Endodermal cell (in vitro differentiated cells): ENCODE results near the gene DYRK1A. TPM values are rescaled to one million over a fixed set of nuclear protein-coding genes. Genes with fewer than 3 reads are reported as not detected.

Source experiments
- DNase-seq: peaks from one replicate; pipeline ENCODE4 v3.0.0-alpha.2; 2017
- H3K27ac ChIP-seq: 2 replicates; pipeline ENCODE4 v1.5.1; 2013; ENCODE audit warnings: mild to moderate bottlenecking, low read depth, low read length, moderate library complexity
- H3K27me3 ChIP-seq: 2 replicates; pipeline ENCODE4 v1.6.1; 2013; ENCODE audit warnings: mild to moderate bottlenecking, low read length, moderate library complexity; ENCODE audit not compliant: insufficient read depth, control insufficient read depth, poor library complexity, severe bottlenecking
- H3K36me3 ChIP-seq: 2 replicates; pipeline ENCODE4 v1.7.0; 2013; ENCODE audit warnings: mild to moderate bottlenecking, low read length, moderate library complexity; ENCODE audit not compliant: control insufficient read depth, insufficient read depth
- H3K4me1 ChIP-seq: one replicate; pipeline ENCODE4 v1.7.0; 2013; ENCODE audit warnings: low read length; ENCODE audit not compliant: control insufficient read depth, insufficient read depth
- H3K4me3 ChIP-seq: 2 replicates; pipeline ENCODE4 v1.5.1; 2013; ENCODE audit warnings: mild to moderate bottlenecking, low read length, moderate library complexity
- H3K9ac ChIP-seq: 2 replicates; pipeline ENCODE4 v1.6.1; 2013; ENCODE audit warnings: mild to moderate bottlenecking, low read length, moderate library complexity; ENCODE audit not compliant: poor library complexity, severe bottlenecking; ENCODE audit errors: extremely low read depth
- H3K9me3 ChIP-seq: 2 replicates; pipeline ENCODE4 v1.6.1; 2013; ENCODE audit warnings: mild to moderate bottlenecking, low read length, moderate library complexity; ENCODE audit not compliant: control insufficient read depth
- H3K27ac Mint-ChIP-seq: 2 replicates; pipeline ENCODE4 v1.8.0; 2020; ENCODE audit warnings: mixed read lengths
- H3K27me3 Mint-ChIP-seq: 2 replicates; pipeline ENCODE4 v1.8.0; 2021; ENCODE audit warnings: mild to moderate bottlenecking, mixed read lengths; ENCODE audit not compliant: insufficient read depth
- H3K36me3 Mint-ChIP-seq: 2 replicates; pipeline ENCODE4 v1.8.0; 2020; ENCODE audit warnings: low read depth, mixed read lengths
- H3K4me1 Mint-ChIP-seq: 2 replicates; pipeline ENCODE4 v1.8.0; 2020; ENCODE audit warnings: mixed read lengths
- H3K4me3 Mint-ChIP-seq: 2 replicates; pipeline ENCODE4 v1.8.0; 2020; ENCODE audit warnings: mild to moderate bottlenecking, moderate library complexity, mixed read lengths
- H3K9me3 Mint-ChIP-seq: 2 replicates; pipeline ENCODE4 v1.8.0; 2020; ENCODE audit warnings: mild to moderate bottlenecking, mixed read lengths
- WGBS, 2 experiments: methylation state at CpG; one replicate each; pipeline versions ENCODE4 v1.1.5 to v1.1.7; 2013; ENCODE audit warnings: missing lambda C conversion rate in 2 of 2, mixed read lengths in 1 of 2; ENCODE audit not compliant: insufficient coverage in 1 of 2, insufficient read length in 1 of 2; 5-methylcytosine and 5-hydroxymethylcytosine counted together
- total RNA-seq, 2 donors: library from RNA; stranded (reverse); fragmentation: NEBNext Ultra II Directional in 1 of 2; extraction: Animal tissue kit (Norgen Biotek cat#: 25700) in 1 of 2; gene quantifications; 2 replicates in 1 of 2; 3 replicates in 1 of 2; pipeline ENCODE4 v1.2.1, GENCODE V29; 2021
- TF ChIP-seq, protein P1 (sequence below): fragments of 200-600 bp; sonication (generic); conservative IDR thresholded peaks from 2 replicates; pipeline ENCODE4 v1.5.0; 2021; ENCODE audit warnings: antibody characterized with exemption, mild to moderate bottlenecking

The DYRK1A gene
- total RNA-seq, 2 donors from 2014 or later = 73.9 to 75.2 TPM

DNA sequence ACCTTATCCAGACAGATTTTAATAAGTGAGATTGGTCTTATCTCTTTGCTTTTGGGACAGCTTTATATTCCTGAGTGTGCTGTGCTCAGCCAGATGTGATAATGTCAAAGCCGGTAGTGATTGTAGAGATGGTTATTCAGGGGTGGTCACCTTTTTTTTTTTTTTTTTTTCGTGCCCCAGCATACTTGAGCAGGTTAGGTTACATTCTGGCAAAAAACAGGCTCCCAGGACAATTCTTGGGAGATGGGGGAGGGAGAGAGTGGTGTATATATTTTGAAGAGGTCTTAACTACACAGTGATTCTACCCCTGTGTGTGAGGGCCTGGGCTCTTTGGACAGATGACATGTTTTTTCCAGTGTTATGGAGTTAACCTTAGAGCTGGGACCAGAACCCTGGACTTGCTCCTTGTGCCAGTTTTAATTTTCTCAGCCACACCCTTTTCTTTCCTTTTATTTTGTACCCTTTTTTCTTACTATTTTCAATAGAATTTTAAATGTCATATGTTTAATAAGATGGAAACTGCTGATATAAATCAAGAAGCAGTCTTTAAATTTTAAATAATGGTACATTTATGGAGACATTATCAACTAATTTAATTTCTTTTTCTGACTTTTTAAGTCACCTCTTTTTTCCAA, 88.4 kb downstream of the DYRK1A start:
- Histone ChIP-seq H3K9ac (no peak overlapping the region), H3K4me3 (no peak overlapping the region), H3K27ac (no peak overlapping the region), H3K4me1 (peaks cover 10% of the 10 kb centered on the region), H3K27me3 (no peaks in the 10 kb centered on the region), H3K9me3 (no peaks in the 10 kb centered on the region), H3K36me3 (peaks cover 6% of the 10 kb centered on the region)
- H3K27ac Mint-ChIP-seq = peak overlapping the region; percentile 60
- WGBS, 2 experiments = 71% methylated on average over 2 of the region's 2 CpGs; no CpG with 5 or more reads in 1 of the 2 experiments
- no peaks in the 10 kb centered on the region for H3K27me3 Mint-ChIP-seq
- H3K4me1 Mint-ChIP-seq = peaks cover 46% of the 10 kb centered on the region
- H3K9me3 Mint-ChIP-seq = no peaks in the 10 kb centered on the region
- no peak overlapping the region for H3K4me3 Mint-ChIP-seq
- TF ChIP-seq, protein P1, sequence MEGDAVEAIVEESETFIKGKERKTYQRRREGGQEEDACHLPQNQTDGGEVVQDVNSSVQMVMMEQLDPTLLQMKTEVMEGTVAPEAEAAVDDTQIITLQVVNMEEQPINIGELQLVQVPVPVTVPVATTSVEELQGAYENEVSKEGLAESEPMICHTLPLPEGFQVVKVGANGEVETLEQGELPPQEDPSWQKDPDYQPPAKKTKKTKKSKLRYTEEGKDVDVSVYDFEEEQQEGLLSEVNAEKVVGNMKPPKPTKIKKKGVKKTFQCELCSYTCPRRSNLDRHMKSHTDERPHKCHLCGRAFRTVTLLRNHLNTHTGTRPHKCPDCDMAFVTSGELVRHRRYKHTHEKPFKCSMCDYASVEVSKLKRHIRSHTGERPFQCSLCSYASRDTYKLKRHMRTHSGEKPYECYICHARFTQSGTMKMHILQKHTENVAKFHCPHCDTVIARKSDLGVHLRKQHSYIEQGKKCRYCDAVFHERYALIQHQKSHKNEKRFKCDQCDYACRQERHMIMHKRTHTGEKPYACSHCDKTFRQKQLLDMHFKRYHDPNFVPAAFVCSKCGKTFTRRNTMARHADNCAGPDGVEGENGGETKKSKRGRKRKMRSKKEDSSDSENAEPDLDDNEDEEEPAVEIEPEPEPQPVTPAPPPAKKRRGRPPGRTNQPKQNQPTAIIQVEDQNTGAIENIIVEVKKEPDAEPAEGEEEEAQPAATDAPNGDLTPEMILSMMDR = no peak
- H3K36me3 Mint-ChIP-seq = peaks cover 10% of the 10 kb centered on the region
- no peak for DNase-seq

DNA sequence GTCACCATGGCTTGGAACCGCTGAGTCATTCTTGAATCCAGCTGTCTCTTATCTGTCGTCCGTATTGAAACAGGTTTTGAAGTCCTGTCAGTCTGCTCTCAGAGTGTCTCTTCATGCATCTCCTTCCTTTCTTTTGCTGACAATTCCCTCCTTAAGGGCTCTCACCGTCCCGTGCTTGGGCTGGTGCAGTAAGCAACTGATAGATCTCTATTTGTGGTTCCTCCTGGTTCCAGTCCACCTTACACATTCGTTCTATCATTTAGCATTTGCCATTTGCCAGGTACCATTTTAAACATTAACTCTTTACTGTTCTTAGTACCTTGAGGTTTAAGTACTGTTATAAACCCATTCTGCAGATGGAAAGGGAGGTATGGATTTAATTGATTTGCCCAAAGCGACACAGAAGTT, 88.9 kb downstream of the DYRK1A start:
- Mint-ChIP-seq H3K4me1 (peaks cover 46% of the 10 kb centered on the region), H3K27me3 (no peaks in the 10 kb centered on the region), H3K4me3 (no peak overlapping the region), H3K36me3 (peaks cover 8% of the 10 kb centered on the region), H3K9me3 (no peaks in the 10 kb centered on the region), H3K27ac (no peak overlapping the region)
- TF ChIP-seq, protein P1 = no peak
- no peaks in the 10 kb centered on the region for H3K27me3 ChIP-seq
- peaks cover 6% of the 10 kb centered on the region for H3K4me1 ChIP-seq
- no peak overlapping the region for H3K27ac ChIP-seq
- DNase-seq = no peak
- no peak overlapping the region for H3K4me3 ChIP-seq
- H3K9ac ChIP-seq = no peak overlapping the region
- WGBS, 2 experiments = 79 to 84% methylated on average over 4 to 7 of the region's 7 CpGs
- peaks cover 5% of the 10 kb centered on the region for H3K36me3 ChIP-seq
- no peaks in the 10 kb centered on the region for H3K9me3 ChIP-seq

DNA sequence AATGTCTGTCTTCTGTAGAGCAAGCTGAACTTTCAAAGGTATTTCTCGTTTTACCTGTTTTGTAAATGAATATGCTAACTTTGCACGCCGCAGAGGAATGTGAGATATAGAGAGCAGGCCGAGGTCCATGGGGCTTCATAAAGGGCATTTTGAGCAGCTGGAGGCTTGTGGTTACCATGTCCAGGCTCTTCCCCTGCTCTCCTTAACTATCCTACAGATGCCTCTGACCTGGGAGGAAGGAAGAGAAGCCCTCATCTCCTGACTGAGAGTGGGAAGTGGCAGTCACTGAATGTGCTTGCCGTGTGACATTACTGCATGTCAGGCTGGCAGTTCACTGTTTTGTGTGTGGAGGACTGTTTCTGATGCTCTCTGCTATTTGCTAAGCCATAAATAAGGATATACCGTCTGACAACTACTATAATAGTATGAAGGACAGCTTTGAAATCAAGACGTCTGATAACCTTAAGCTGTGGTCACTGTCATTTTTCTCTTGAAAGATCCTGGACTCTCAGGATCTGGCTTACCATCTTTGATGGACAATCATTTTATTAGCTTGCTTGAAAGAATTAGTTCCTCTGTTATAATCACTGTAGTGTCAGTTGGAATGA, 92.2 kb downstream of the DYRK1A start:
- Mint-ChIP-seq H3K4me1 (peaks cover 56% of the 10 kb centered on the region), H3K36me3 (peaks cover 8% of the 10 kb centered on the region), H3K9me3 (no peaks in the 10 kb centered on the region), H3K27me3 (no peaks in the 10 kb centered on the region), H3K4me3 (no peak overlapping the region), H3K27ac (peak overlapping the region; percentile 13)
- peak overlapping the region; percentile 9 for H3K27ac ChIP-seq
- H3K9me3 ChIP-seq = no peaks in the 10 kb centered on the region
- DNase-seq = no peak
- peaks cover 4% of the 10 kb centered on the region for H3K4me1 ChIP-seq
- no peaks in the 10 kb centered on the region for H3K27me3 ChIP-seq
- H3K36me3 ChIP-seq = peaks cover 5% of the 10 kb centered on the region
- 85 to 96% methylated on average over 5 to 7 of the region's 7 CpGs for WGBS, 2 experiments
- TF ChIP-seq, protein P1 = no peak
- H3K4me3 ChIP-seq = no peak overlapping the region
- H3K9ac ChIP-seq = no peak overlapping the region
